Measurements from ENCODE around the gene MRGPRE.

Gene MRGPRE

DNA sequence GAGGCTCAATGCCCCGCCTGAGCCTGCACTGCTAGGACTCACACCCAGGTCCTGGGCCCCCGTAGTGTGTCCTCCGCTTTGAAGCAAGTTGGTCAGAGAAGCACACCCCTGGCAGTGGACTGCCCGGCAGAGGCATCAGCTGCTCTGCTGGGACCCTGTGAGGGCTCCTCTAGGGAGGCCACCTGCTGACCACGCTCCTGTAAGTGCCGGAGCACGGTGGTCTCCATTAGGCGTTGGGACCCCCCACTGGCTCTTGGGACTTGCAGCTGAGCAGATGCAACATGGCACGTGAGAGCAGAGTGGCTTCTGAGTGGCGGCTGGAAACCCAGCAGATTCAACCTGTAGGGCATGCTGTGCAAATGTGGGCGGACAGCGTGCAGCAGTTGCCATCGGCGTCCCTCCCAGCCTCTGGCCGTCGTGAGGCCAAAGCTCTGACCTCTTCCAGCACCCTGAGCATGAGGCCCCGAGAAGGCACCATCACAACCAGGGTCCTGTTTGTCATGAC is 30.5 kb downstream of the MRGPRE start:
- Histone ChIP-seq H3K4me3 (ENCODE audit: low read depth in 1 of 2, low read length in 2 of 2) (no peak overlapping the region), H3K27ac (ENCODE audit: low read length) (peak overlapping the region; percentile 73), H3K4me2 (ENCODE audit: insufficient read depth, low read length) (peak overlapping the region; percentile 27), H3K79me2 (ENCODE audit: insufficient read depth, low read length) (no peaks in the 10 kb centered on the region), H3K36me3 (ENCODE audit: insufficient read depth, low read length) (no peaks in the 10 kb centered on the region), H2AFZ (ENCODE audit: low read depth, low read length) (no peak overlapping the region), H3K27me3 (ENCODE audit: insufficient read depth, low read length, poor library complexity) (no peaks in the 10 kb centered on the region), H3K9ac (ENCODE audit: low read depth, low read length) (peak overlapping the region; percentile 38), H3K4me1 (ENCODE audit: insufficient read depth, low read length) (peaks cover 33% of the 10 kb centered on the region), H4K20me1 (ENCODE audit: insufficient read depth, low read length) (no peaks in the 10 kb centered on the region), H3K9me3 (ENCODE audit: insufficient read depth, low read length, severe bottlenecking) (no peaks in the 10 kb centered on the region)
- ATAC-seq (ENCODE audit: insufficient read depth, low read depth): no peak
- no peak for TF ChIP-seq CTCF (IDR thresholded peaks at IDR 0.05; ENCODE audit: borderline replicate concordance, extremely low read depth, low read length, poor library complexity, severe bottlenecking)
- no peak for TF ChIP-seq EZH2 (IDR thresholded peaks at IDR 0.05; ENCODE audit: borderline replicate concordance, low read depth, low read length, severe bottlenecking)
- DNase-seq: no peak

- Histone ChIP-seq H3K4me1 (ENCODE audit: insufficient read depth, low read length) (peaks cover 33% of the 10 kb centered on the region), H3K9ac (ENCODE audit: low read depth, low read length) (peak overlapping the region; percentile 38), H3K36me3 (ENCODE audit: insufficient read depth, low read length) (no peaks in the 10 kb centered on the region), H3K79me2 (ENCODE audit: insufficient read depth, low read length) (no peaks in the 10 kb centered on the region), H2AFZ (ENCODE audit: low read depth, low read length) (no peak overlapping the region), H3K4me3 (ENCODE audit: low read depth in 1 of 2, low read length in 2 of 2) (no peak overlapping the region), H3K4me2 (ENCODE audit: insufficient read depth, low read length) (peak overlapping the region; percentile 27; the same call in 1 of the 2 replicates), H3K27ac (ENCODE audit: low read length) (peak overlapping the region; percentile 73), H4K20me1 (ENCODE audit: insufficient read depth, low read length) (no peaks in the 10 kb centered on the region), H3K27me3 (ENCODE audit: insufficient read depth, low read length, poor library complexity) (no peaks in the 10 kb centered on the region), H3K9me3 (ENCODE audit: insufficient read depth, low read length, severe bottlenecking) (no peaks in the 10 kb centered on the region)
- DNase-seq: peak; percentile 41
- ATAC-seq (ENCODE audit: insufficient read depth, low read depth): no peak
- TF ChIP-seq EZH2 (IDR thresholded peaks at IDR 0.05; ENCODE audit: borderline replicate concordance, low read depth, low read length, severe bottlenecking): no peak
- TF ChIP-seq CTCF (IDR thresholded peaks at IDR 0.05; ENCODE audit: borderline replicate concordance, extremely low read depth, low read length, poor library complexity, severe bottlenecking): no peak
These were observed 31.1 kb downstream of the MRGPRE start for GRCh38 chr11:3201112-3201581.

GRCh38 chr11:3200388-3201111 is 31.7 kb downstream of the MRGPRE start:
- no peaks in the 10 kb centered on the region for H3K79me2 ChIP-seq (ENCODE audit: insufficient read depth, low read length)
- no peak overlapping the region for H3K4me3 ChIP-seq (ENCODE audit: low read depth in 1 of 2, low read length in 2 of 2)
- ATAC-seq (ENCODE audit: insufficient read depth, low read depth): no peak
- H4K20me1 ChIP-seq (ENCODE audit: insufficient read depth, low read length): no peaks in the 10 kb centered on the region
- DNase-seq: no peak
- H3K4me1 ChIP-seq (ENCODE audit: insufficient read depth, low read length): peaks cover 33% of the 10 kb centered on the region
- no peaks in the 10 kb centered on the region for H3K9me3 ChIP-seq (ENCODE audit: insufficient read depth, low read length, severe bottlenecking)
- H2AFZ ChIP-seq (ENCODE audit: low read depth, low read length): no peak overlapping the region
- peak overlapping the region; percentile 73 for H3K27ac ChIP-seq (ENCODE audit: low read length)
- TF ChIP-seq CTCF (IDR thresholded peaks at IDR 0.05; ENCODE audit: borderline replicate concordance, extremely low read depth, low read length, poor library complexity, severe bottlenecking) (no peak), EZH2 (IDR thresholded peaks at IDR 0.05; ENCODE audit: borderline replicate concordance, low read depth, low read length, severe bottlenecking) (no peak)
- no peaks in the 10 kb centered on the region for H3K36me3 ChIP-seq (ENCODE audit: insufficient read depth, low read length)
- H3K27me3 ChIP-seq (ENCODE audit: insufficient read depth, low read length, poor library complexity): no peaks in the 10 kb centered on the region
- peak overlapping the region; percentile 38; the same call in 1 of the 2 replicates for H3K9ac ChIP-seq (ENCODE audit: low read depth, low read length)
- H3K4me2 ChIP-seq (ENCODE audit: insufficient read depth, low read length): no peak overlapping the region
